AG04450 (cell line): ENCODE measurements around the gene PGA3. TPM values are rescaled to one million over a fixed set of nuclear protein-coding genes. Genes with fewer than 3 reads are reported as not detected.

Experiments used
- CTCF ChIA-PET: fragments of 300-600, 350-600 bp; formaldehyde crosslinking; extraction: SDS; loops from one replicate; lab custom pipeline; 2022; ENCODE audit warnings: antibody characterized with exemption, inconsistent platforms; lab: Charles Lee
- POLR2A ChIA-PET: fragments of 350-600 bp; formaldehyde crosslinking; extraction: SDS; loops from one replicate; lab custom pipeline; 2021; ENCODE audit warnings: antibody characterized with exemption, inconsistent platforms; lab: Yijun Ruan, JAX
- DNase-seq: peaks from one replicate; pipeline ENCODE4 v3.0.0-alpha.2; 2011; ENCODE audit warnings: low read depth, low spot score
- H3K27ac ChIP-seq: one replicate; pipeline ENCODE4 v1.5.1; 2012; ENCODE audit warnings: low read depth, low read length, control low read depth
- H3K27me3 ChIP-seq: one replicate; pipeline ENCODE4 v1.6.0; 2012; ENCODE audit warnings: low read length; ENCODE audit not compliant: control insufficient read depth, insufficient read depth
- H3K4me3 ChIP-seq: 2 replicates; pipeline ENCODE4 v1.5.1; 2011; ENCODE audit warnings: mild to moderate bottlenecking, low read depth, low read length, control low read depth
- H3K9me3 ChIP-seq: 2 replicates; pipeline ENCODE4 v1.5.1; 2012; ENCODE audit warnings: low read length; ENCODE audit not compliant: control insufficient read depth, insufficient read depth
- polyA plus RNA-seq: library from polyadenylated mRNA; depleted of rRNA; stranded (reverse); fragments of >200 nt; gene quantifications from 2 replicates; pipeline ENCODE4 v1.2.3, GENCODE V29; 2011
- TF ChIP-seq, protein P1 (sequence below): IDR thresholded peaks from 2 replicates; pipeline ENCODE4 v1.5.1; 2011; ENCODE audit warnings: low read depth, low read length, control low read depth, inconsistent platforms

The PGA3 gene
- polyA plus RNA-seq, 1 experiment = 1.8 TPM

DNA sequence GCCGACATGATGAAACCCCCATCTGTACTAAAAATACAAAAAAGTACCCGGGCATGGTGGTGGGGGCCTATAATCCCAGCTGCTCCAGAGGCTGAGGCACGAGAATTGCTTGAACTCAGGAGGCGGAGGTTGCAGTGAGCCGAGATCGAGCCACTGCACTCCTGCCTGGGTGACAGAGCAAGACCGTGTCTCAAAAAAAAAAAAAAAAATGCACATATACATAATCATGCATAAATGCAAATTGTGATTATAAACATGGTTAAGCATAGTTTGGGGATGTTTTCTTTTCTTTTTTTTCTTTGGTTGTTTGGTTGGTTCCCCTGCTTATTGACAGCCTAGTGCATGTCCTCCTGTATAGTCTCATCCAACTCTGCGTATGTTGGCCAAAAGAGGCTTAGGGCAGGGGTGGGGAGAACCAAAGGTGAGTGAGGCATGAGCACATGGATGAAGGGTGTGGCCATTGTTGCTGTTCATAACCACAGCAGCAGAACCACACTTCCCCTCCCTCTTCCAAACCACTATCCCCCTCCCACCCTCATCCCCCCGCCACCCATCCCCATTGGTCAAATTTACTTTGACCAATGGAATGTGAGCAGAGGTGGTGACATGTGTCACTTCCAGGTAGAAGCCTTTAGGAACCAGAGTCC is 35.1 kb upstream of the PGA3 start:
- no peak for DNase-seq
- Histone ChIP-seq H3K27ac (no peak overlapping the region), H3K9me3 (no peaks in the 10 kb centered on the region), H3K4me3 (no peak overlapping the region), H3K27me3 (peaks cover 26% of the 10 kb centered on the region)
- ChIA-PET CTCF (interaction anchor here (0.8 to 1.1 kb wide), 2 partner anchors 19 kb away, joined by 3 read pairs; no protein-coding TSS in a partner anchor), POLR2A (no interaction called here)
- TF ChIP-seq, protein P1, sequence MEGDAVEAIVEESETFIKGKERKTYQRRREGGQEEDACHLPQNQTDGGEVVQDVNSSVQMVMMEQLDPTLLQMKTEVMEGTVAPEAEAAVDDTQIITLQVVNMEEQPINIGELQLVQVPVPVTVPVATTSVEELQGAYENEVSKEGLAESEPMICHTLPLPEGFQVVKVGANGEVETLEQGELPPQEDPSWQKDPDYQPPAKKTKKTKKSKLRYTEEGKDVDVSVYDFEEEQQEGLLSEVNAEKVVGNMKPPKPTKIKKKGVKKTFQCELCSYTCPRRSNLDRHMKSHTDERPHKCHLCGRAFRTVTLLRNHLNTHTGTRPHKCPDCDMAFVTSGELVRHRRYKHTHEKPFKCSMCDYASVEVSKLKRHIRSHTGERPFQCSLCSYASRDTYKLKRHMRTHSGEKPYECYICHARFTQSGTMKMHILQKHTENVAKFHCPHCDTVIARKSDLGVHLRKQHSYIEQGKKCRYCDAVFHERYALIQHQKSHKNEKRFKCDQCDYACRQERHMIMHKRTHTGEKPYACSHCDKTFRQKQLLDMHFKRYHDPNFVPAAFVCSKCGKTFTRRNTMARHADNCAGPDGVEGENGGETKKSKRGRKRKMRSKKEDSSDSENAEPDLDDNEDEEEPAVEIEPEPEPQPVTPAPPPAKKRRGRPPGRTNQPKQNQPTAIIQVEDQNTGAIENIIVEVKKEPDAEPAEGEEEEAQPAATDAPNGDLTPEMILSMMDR = no peak

DNA sequence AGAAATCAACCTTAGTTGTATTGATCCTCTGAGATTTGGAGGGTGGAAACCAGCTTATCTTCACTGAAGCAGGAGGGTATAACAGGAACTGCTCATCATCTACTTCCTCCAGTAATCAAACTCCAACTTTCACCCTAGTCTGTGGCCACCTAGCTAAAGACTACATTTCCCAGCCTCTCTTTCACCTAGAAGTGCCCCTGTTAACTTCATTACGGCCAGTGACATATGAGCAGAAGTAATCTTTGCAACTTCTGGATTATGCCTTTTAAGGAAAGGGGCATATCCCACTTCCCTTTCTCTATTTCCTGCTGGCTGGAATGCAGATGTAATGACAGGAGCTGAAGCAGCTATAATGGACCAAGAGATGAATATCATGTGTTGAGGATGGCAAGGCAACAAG is 34.5 kb upstream of the PGA3 start:
- Histone ChIP-seq H3K9me3 (no peaks in the 10 kb centered on the region), H3K27ac (no peak overlapping the region), H3K4me3 (no peak overlapping the region), H3K27me3 (peaks cover 32% of the 10 kb centered on the region)
- CTCF ChIA-PET = interaction anchor here (0.8 to 1.3 kb wide), 2 partner anchors 19 to 338 kb away, joined by 3 read pairs; no protein-coding TSS in a partner anchor
- POLR2A ChIA-PET = no interaction called here
- DNase-seq = no peak
- TF ChIP-seq, protein P1 = no peak

DNA sequence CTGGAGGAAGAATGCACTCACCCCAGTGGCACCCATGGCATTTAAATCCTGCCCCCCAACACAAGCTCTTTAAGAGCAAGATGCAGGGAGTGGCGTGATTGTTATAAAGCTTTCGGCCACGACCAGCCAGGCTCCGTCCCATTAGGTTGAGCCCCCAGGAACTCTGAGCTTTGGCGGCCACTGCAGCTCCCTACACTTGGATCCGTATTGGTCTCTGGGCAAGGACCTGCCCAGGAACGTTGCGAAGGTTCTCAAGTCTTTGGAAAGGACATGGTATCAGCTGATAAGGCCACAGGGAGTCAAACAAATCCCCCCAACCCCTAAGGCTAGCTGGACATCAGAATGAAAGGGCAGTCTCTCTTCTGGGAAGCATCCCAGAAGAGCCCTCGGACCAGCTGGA is 32.7 kb upstream of the PGA3 start:
- TF ChIP-seq, protein P1 = no peak
- POLR2A ChIA-PET = no interaction called here
- Histone ChIP-seq H3K9me3 (no peaks in the 10 kb centered on the region; the same call in 1 of the 2 replicates), H3K27ac (no peak overlapping the region), H3K4me3 (no peak overlapping the region), H3K27me3 (peaks cover 47% of the 10 kb centered on the region)
- no peak for DNase-seq
- CTCF ChIA-PET = interaction anchor here (0.8 to 1.6 kb wide), 4 partner anchors 8 to 201 kb away, joined by 4 to 5 read pairs (median 5); no protein-coding TSS in a partner anchor

DNA sequence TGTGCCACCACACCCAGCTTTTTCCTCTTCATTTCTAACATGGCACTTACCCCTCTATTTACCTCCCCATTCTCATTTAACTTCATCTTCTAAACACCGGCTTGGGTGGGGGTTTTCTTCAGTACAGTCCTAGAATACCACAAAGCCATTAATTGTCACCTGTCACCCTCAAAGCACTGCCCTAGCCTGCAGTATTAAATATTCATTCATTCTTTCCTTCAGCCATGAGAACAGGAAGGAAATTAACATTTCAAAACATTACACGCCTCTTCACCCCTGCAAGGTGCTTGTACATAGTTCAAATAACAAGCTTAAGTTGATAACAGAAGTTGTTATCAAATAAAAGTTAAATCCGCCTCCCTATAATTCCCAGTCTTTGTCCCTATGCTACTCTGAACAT is 31.4 kb upstream of the PGA3 start:
- Histone ChIP-seq H3K27me3 (peaks cover 53% of the 10 kb centered on the region), H3K27ac (no peak overlapping the region), H3K4me3 (no peak overlapping the region), H3K9me3 (no peaks in the 10 kb centered on the region; the same call in 1 of the 2 replicates)
- DNase-seq = no peak
- POLR2A ChIA-PET = no interaction called here
- CTCF ChIA-PET = interaction anchor here (0.6 to 1.4 kb wide), 4 partner anchors 14 to 340 kb away, joined by 3 to 5 read pairs (median 3); no protein-coding TSS in a partner anchor
- TF ChIP-seq, protein P1 = no peak

DNA sequence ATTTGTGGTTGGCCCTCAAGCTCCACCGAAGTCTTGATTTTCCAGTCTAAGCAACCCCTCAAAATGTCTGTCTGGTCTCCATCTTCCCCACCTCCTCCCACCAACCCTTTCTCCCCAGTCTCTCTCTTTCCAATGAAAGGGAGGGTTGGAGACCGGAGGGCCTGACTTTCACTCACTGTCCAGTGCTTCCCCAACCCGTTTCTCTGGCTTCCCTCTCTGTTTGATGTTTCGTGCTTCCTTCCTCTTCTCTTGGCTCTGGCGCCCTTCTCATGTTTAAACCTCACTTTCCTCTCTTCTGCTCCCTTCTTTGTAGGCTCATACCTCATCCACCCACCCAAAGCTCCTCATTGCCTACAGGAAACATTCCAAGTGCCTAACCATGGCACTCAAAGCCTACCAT is 31.0 kb upstream of the PGA3 start:
- no peak overlapping the region for H3K4me3 ChIP-seq
- DNase-seq = no peak
- peaks cover 53% of the 10 kb centered on the region for H3K27me3 ChIP-seq
- POLR2A ChIA-PET = no interaction called here
- TF ChIP-seq, protein P1 = no peak
- H3K27ac ChIP-seq = no peak overlapping the region
- no peaks in the 10 kb centered on the region; the same call in 1 of the 2 replicates for H3K9me3 ChIP-seq
- CTCF ChIA-PET = interaction anchor here (0.9 to 1.4 kb wide), 3 partner anchors 15 to 341 kb away, joined by 3 to 5 read pairs (median 3); no protein-coding TSS in a partner anchor
